NB4 (cell line): ENCODE data around the gene LRRC10.

Experiments used
- MYC ChIP-seq: IDR thresholded peaks from 2 replicates; pipeline ENCODE4 v1.6.1; 2011; ENCODE audit warnings: low read depth, low read length
- POLR2A ChIP-seq: IDR thresholded peaks from 2 replicates; pipeline ENCODE4 v1.6.1; 2011; ENCODE audit warnings: mild to moderate bottlenecking; ENCODE audit not compliant: insufficient read length; ENCODE audit errors: extremely low read depth
- TF ChIP-seq, protein P1 (sequence below): IDR thresholded peaks from one replicate; pipeline ENCODE4 v1.5.1; 2012; ENCODE audit warnings: low read depth, low read length
- TF ChIP-seq, protein P2 (sequence below): IDR thresholded peaks from 2 replicates; pipeline ENCODE4 v1.6.1; 2011; ENCODE audit warnings: low read depth, low read length

DNA sequence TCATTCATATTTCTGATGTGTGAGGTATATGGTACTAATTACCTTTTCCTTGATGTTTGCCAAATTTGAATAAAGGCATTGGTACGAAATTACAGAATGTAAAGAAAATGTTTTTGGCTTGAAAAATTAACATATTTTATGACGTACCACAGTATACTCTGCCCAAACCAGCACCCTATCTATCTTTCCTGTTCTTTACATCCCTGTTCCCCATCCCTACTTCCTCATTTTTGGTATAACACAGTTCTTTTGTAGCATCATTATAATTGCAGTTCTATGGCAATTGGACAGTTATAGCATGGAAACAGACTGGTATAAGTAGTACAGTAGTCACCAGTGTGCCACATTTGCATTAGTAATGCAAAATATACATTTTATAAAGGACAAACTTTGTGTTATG is 32.4 kb downstream of the LRRC10 start:
- TF ChIP-seq, protein P1, sequence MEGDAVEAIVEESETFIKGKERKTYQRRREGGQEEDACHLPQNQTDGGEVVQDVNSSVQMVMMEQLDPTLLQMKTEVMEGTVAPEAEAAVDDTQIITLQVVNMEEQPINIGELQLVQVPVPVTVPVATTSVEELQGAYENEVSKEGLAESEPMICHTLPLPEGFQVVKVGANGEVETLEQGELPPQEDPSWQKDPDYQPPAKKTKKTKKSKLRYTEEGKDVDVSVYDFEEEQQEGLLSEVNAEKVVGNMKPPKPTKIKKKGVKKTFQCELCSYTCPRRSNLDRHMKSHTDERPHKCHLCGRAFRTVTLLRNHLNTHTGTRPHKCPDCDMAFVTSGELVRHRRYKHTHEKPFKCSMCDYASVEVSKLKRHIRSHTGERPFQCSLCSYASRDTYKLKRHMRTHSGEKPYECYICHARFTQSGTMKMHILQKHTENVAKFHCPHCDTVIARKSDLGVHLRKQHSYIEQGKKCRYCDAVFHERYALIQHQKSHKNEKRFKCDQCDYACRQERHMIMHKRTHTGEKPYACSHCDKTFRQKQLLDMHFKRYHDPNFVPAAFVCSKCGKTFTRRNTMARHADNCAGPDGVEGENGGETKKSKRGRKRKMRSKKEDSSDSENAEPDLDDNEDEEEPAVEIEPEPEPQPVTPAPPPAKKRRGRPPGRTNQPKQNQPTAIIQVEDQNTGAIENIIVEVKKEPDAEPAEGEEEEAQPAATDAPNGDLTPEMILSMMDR = no peak
- TF ChIP-seq, protein P2, sequence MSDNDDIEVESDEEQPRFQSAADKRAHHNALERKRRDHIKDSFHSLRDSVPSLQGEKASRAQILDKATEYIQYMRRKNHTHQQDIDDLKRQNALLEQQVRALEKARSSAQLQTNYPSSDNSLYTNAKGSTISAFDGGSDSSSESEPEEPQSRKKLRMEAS = no peak
- no peak for TF ChIP-seq POLR2A
- TF ChIP-seq MYC = no peak
